Heart left ventricle (tissue), 16 donors: ENCODE data around the gene CLINT1. TPM values are rescaled to one million over a fixed set of nuclear protein-coding genes. Genes with fewer than 3 reads are reported as not detected.
A peak's percentile ranks its signal among the peaks of the same experiment; 100 is the strongest.

ENCODE experiments used
- ATAC-seq, 4 donors: fragments of 200-7000 bp; cut with Tn5 transposase; one replicate each; pipeline ENCODE4 v1.9.1; 2020 to 2022; ENCODE audit warnings: moderate library complexity in 4 of 4, mild to moderate bottlenecking in 3 of 4, moderate number of reproducible peaks in 1 of 4
- DNase-seq, 5 donors: peaks; one replicate each; pipeline ENCODE4 v3.0.0-alpha.2; 2020
- H3K27ac ChIP-seq, 12 donors: fragments of 200-600 bp; sonication (generic) in 4 of 12; one replicate each; pipeline versions ENCODE4 v1.5.0 to v1.8.0; 2016 to 2022; ENCODE audit warnings: mild to moderate bottlenecking in 2 of 12
- H3K27me3 ChIP-seq, 9 donors: fragments of 200-600 bp; sonication (generic) in 2 of 9; one replicate each; pipeline versions ENCODE4 v1.5.1 to v1.8.0; 2016 to 2022; ENCODE audit warnings: mild to moderate bottlenecking in 3 of 9
- H3K36me3 ChIP-seq, 9 donors: fragments of 200-600 bp; sonication (generic) in 2 of 9; one replicate each; pipeline versions ENCODE4 v1.5.0 to v1.8.0; 2018 to 2022; ENCODE audit warnings: mild to moderate bottlenecking in 2 of 9
- H3K4me1 ChIP-seq, 12 donors: fragments of 200-600 bp; sonication (generic) in 4 of 12; one replicate each; pipeline versions ENCODE4 v1.5.0 to v1.8.0; 2016 to 2022; ENCODE audit warnings: mild to moderate bottlenecking in 3 of 12
- H3K4me3 ChIP-seq, 12 donors: fragments of 200-600 bp; sonication (generic) in 4 of 12; one replicate each; pipeline versions ENCODE4 v1.5.0 to v1.8.0; 2017 to 2022; ENCODE audit warnings: mild to moderate bottlenecking in 9 of 12, moderate library complexity in 4 of 12
- H3K9me3 ChIP-seq, 12 donors: fragments of 200-600 bp; sonication (generic) in 4 of 12; one replicate each; pipeline versions ENCODE4 v1.5.0 to v1.8.0; 2016 to 2022; ENCODE audit warnings: mild to moderate bottlenecking in 1 of 12
- POLR2A ChIP-seq, 2 donors: fragments of 450-650 bp; IDR thresholded peaks; one replicate each; pipeline ENCODE4 v1.6.1; 2017; ENCODE audit warnings: antibody characterized with exemption in 2 of 2, mild to moderate bottlenecking in 2 of 2, moderate library complexity in 2 of 2
- WGBS, 4 donors: extraction: QIAGEN DNeasy Blood & Tissue Kit in 2 of 4; methylation state at CpG; one replicate each; pipeline versions ENCODE4 v1.1.5 to v1.1.7; 2013 to 2018; 5-methylcytosine and 5-hydroxymethylcytosine counted together
- intact Hi-C, 10 donors: fragments of 100-400 bp; cut with DNase I; formaldehyde crosslinking; loops; one replicate each; pipeline versions ENCODE4 v1.11.1 to v1.14.2; 2022
- polyA plus RNA-seq, 2 donors: library from polyadenylated mRNA; stranded (reverse); fragments of 200-250 nt; gene quantifications; one replicate each; pipeline ENCODE4 v1.2.3, GENCODE V29; 2013
- total RNA-seq, 9 donors: library from RNA; depleted of rRNA in 2 of 9; stranded (reverse); fragments of >200 nt in 2 of 9; fragmentation: NEBNext Ultra II Directional in 3 of 9; extraction: Animal tissue kit (Norgen Biotek cat#: 25700) in 3 of 9; gene quantifications; one replicate each; pipeline versions ENCODE4 v1.1.0 to v1.2.4, GENCODE V29; 2016 to 2023
- TF ChIP-seq, protein P1 (sequence below), 12 donors: fragments of 200-600 bp; sonication (generic) in 4 of 12; IDR thresholded peaks; one replicate each; pipeline versions ENCODE4 v1.5.0 to v1.8.0; 2018 to 2022; ENCODE audit warnings: antibody characterized with exemption in 12 of 12, mild to moderate bottlenecking in 5 of 12
- donor health status: ischemic (EF 13 %, LVEDD 7.1; RV severe dilation, severe dysfunction).
- donor health status: healthy with polysubstance abuse.
- donor health status: DM: no; HTN: yes; CAD: no.
- donor health status: DM: no; HTN: no; CAD: no.
- donor health status: ischemic (EF 25% LVEDD 6.9; RV normal size, moderate dysfunction).
- donor health status: ischemic (EF 25% LVEDD 5.7; RV mildly dilated, moderate dysfunction).
- donor health status: healthy.
- donor health status: DM: yes; HTN: yes; CAD: no.
- donor health status: ischemic (EF 35%, LVEDD 5.7; RV mildly dilated, moderate dysfunction).
- donor health status: nonischemic (EF 11% LVEDD 7.7; RV severe dilation, severe dysfunction).
- donor health status: DM: yes; HTN: yes; CAD: no.
- donor health status: PGD.
- donor health status: ischemic (EF 29% LVEDD 5.4; RV normal size, mild dysfunction).
- donor health status: nonischemic (EF 23%, LVEDD 6.1; RV moderate dilation, normal function).

CLINT1 gene
- total and polyA plus RNA-seq, 11 donors = 13.0 to 84.8 (median 48.7) TPM

DNA sequence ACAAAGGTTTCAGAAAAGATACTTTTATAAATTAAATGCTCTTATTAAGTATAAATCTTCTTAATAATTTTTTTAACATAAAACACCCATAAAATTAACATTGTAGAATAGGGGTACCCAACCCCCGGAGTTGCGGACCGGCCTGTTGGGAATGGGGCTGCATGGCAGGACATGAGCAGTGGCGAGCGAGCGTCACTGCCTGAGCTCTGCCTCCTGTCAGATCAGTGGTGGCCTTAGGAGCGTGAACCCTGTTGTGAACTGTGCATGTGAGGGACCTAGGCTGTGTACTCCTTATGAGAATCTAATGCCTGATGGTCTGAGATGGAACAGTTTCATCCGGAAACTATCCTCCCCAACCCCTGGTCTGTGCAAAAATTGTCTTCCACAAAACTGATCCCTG, 35.3 kb downstream of the CLINT1 start:
- H3K36me3 ChIP-seq = no peaks in the 10 kb centered on the region
- DNase-seq (no peak), ATAC-seq (peak in 1 of 4 donors; percentile 31)
- no peaks in the 10 kb centered on the region for H3K27me3 ChIP-seq
- intact Hi-C loops = loop anchor here in 7 of 10 donors (5.0 to 10.0 kb wide), 6 partner anchors 34 to 1311 kb away; partner anchors contain the start of gene CLINT1 (in 4 of the 7)
- peaks cover 0 to 75% (median 54%) of the 10 kb centered on the region in 12 donors for H3K4me1 ChIP-seq
- no peak overlapping the region for H3K4me3 ChIP-seq
- H3K27ac ChIP-seq = peak overlapping the region in 1 of 12 donors; percentile 16
- no peak for TF ChIP-seq POLR2A (IDR thresholded peaks at IDR 0.05)
- TF ChIP-seq, protein P1, sequence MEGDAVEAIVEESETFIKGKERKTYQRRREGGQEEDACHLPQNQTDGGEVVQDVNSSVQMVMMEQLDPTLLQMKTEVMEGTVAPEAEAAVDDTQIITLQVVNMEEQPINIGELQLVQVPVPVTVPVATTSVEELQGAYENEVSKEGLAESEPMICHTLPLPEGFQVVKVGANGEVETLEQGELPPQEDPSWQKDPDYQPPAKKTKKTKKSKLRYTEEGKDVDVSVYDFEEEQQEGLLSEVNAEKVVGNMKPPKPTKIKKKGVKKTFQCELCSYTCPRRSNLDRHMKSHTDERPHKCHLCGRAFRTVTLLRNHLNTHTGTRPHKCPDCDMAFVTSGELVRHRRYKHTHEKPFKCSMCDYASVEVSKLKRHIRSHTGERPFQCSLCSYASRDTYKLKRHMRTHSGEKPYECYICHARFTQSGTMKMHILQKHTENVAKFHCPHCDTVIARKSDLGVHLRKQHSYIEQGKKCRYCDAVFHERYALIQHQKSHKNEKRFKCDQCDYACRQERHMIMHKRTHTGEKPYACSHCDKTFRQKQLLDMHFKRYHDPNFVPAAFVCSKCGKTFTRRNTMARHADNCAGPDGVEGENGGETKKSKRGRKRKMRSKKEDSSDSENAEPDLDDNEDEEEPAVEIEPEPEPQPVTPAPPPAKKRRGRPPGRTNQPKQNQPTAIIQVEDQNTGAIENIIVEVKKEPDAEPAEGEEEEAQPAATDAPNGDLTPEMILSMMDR (IDR thresholded peaks at IDR 0.05) = no peak
- no peaks in the 10 kb centered on the region for H3K9me3 ChIP-seq
- 88 to 94% (median 91%) methylated on average over 8 of the region's 8 CpGs for WGBS, 4 donors

DNA sequence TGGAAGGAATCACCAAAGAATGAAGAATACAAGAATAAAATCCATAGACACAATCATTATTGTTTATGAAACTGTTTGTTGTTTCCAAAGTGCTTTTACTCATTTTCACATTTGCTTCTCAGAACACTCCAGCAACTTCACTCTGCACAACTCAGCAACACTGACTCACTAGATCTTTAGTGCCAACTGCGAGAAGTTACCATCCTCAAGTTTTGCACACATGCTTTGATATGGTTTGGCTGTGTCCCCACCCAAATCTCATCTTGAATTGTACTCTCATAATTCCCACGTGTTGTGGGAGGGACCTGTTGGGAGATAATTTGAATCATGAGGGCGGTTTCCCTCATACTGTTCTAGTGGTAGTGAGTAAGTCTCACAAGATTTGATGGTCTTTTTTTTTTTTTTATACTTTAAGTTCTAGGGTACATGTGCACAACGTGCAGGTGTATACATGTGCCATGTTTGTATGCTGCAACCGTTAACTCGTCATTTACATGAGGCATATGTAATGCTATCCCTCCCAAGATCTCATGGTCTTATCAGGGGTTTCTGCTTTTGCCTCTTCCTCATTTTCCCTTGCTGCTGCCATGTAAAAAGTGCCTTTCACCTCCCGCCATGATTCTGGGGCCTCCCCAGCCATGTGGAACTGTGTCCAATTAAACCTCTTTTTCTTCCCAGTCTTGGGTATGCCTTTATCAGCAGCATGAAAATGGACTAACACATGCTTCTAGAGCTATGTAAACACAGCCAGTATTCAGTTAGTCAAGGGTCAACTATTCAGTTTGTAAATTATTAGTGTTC, 36.9 kb downstream of the CLINT1 start:
- peak overlapping the region in 1 of 12 donors; percentile 72 for H3K27ac ChIP-seq
- no peaks in the 10 kb centered on the region for H3K27me3 ChIP-seq
- WGBS, 4 donors = 84 to 87% (median 85%) methylated on average over 7 of the region's 7 CpGs
- intact Hi-C loops = loop anchor here in 7 of 10 donors (2.0 to 10.0 kb wide), 7 partner anchors 35 to 1313 kb away; partner anchors contain the start of gene CLINT1 (in 4 of the 7)
- H3K4me1 ChIP-seq = peaks cover 0 to 64% (median 41%) of the 10 kb centered on the region in 12 donors
- no peaks in the 10 kb centered on the region for H3K36me3 ChIP-seq
- TF ChIP-seq POLR2A (IDR thresholded peaks at IDR 0.05) = no peak
- TF ChIP-seq, protein P1 (IDR thresholded peaks at IDR 0.05) = no peak
- no peaks in the 10 kb centered on the region for H3K9me3 ChIP-seq
- no peak overlapping the region for H3K4me3 ChIP-seq
- ATAC-seq (no peak), DNase-seq (no peak)

DNA sequence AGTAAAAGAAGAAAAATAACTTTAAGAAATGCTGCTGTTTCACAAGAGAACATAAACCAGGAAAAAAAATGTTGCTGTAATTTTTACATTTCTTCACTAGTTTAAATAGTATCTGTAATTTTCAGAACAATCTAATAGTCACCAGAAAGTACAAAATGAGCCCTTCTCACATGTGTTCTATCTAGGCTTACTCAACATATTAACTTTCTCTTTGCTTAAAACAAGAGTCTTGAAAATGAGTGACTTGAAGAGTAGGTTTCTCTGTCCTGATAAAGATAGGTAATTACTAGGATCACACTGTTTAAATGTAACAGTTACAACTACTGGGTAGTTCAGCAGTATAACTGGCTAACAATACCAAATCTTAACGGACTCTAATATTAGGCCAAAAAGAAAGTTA, 37.5 kb downstream of the CLINT1 start:
- no peak for ATAC-seq
- H3K27ac ChIP-seq = peak overlapping the region in 1 of 12 donors; percentile 72
- H3K4me3 ChIP-seq = no peak overlapping the region

More for the DNA sequence above, 37.5 kb downstream of the CLINT1 start:
- TF ChIP-seq, protein P1 (IDR thresholded peaks at IDR 0.05) = no peak
- TF ChIP-seq POLR2A (IDR thresholded peaks at IDR 0.05) = no peak
- 90 to 100% (median 94%) methylated on average over 1 of the region's 1 CpG for WGBS, 4 donors
- DNase-seq = no peak
- Histone ChIP-seq H3K27me3 (no peaks in the 10 kb centered on the region), H3K36me3 (peaks cover 0 to 4% (median 0%) of the 10 kb centered on the region in 9 donors), H3K9me3 (no peaks in the 10 kb centered on the region), H3K4me1 (peaks cover 0 to 60% (median 36%) of the 10 kb centered on the region in 12 donors)
- intact Hi-C loops = loop anchor here in 7 of 10 donors (2.0 to 10.0 kb wide), 7 partner anchors 36 to 1313 kb away; partner anchors contain the start of gene CLINT1 (in 4 of the 7)
